GM23338 (cell line): Measurements from ENCODE around the gene ZNF783. TPM values are rescaled to one million over a fixed set of nuclear protein-coding genes. Genes with fewer than 3 reads are reported as not detected.

ENCODE experiments used
- ATAC-seq: fragments of 200-7000 bp; cut with Tn5 transposase; 3 replicates; pipeline ENCODE4 v1.9.1; 2020
- DNase-seq: peaks from one replicate; pipeline ENCODE4 v3.0.0-alpha.2; 2015; ENCODE audit warnings: low spot score
- H2AFZ ChIP-seq: fragments of 200-600 bp; sonication (generic); 2 replicates; pipeline ENCODE4 v1.8.0; 2016; ENCODE audit warnings: antibody characterized with exemption, mild to moderate bottlenecking, moderate library complexity
- H3F3A ChIP-seq: fragments of 200-600 bp; sonication (generic); replicated peaks from 2 replicates; pipeline ENCODE4 v1.8.0; 2017; ENCODE audit warnings: antibody characterized with exemption, mixed run types, low read depth
- H3K27ac ChIP-seq: fragments of 200-600 bp; sonication (generic); 2 replicates; pipeline ENCODE4 v1.6.1; 2016; ENCODE audit warnings: low read depth
- H3K27me3 ChIP-seq: fragments of 200-600 bp; sonication (generic); 2 replicates; pipeline ENCODE4 v1.8.0; 2016; ENCODE audit warnings: mild to moderate bottlenecking, mixed run types, moderate library complexity; ENCODE audit not compliant: insufficient read depth
- H3K36me3 ChIP-seq: fragments of 200-600 bp; sonication (generic); 2 replicates; pipeline ENCODE4 v1.8.0; 2016; ENCODE audit warnings: mild to moderate bottlenecking; ENCODE audit not compliant: insufficient read depth
- H3K4me1 ChIP-seq: fragments of 200-600 bp; sonication (generic); 2 replicates; pipeline ENCODE4 v1.8.0; 2016; ENCODE audit warnings: mild to moderate bottlenecking, moderate library complexity; ENCODE audit not compliant: insufficient read depth
- H3K4me2 ChIP-seq: fragments of 200-600 bp; sonication (generic); 2 replicates; pipeline ENCODE4 v1.7.1; 2017; ENCODE audit warnings: mixed run types
- H3K4me3 ChIP-seq: fragments of 200-600 bp; sonication (generic); 2 replicates; pipeline ENCODE4 v1.6.1; 2016; ENCODE audit warnings: mixed run types
- H3K79me2 ChIP-seq: fragments of 200-600 bp; sonication (generic); replicated peaks from 2 replicates; pipeline ENCODE4 v1.8.0; 2017; ENCODE audit warnings: mild to moderate bottlenecking; ENCODE audit not compliant: insufficient read depth
- H3K9me2 ChIP-seq: fragments of 200-600 bp; sonication (generic); 2 replicates; pipeline ENCODE4 v1.8.0; 2017; ENCODE audit not compliant: insufficient read depth
- H4K20me1 ChIP-seq: fragments of 200-600 bp; sonication (generic); replicated peaks from 2 replicates; pipeline ENCODE4 v1.8.0; 2017; ENCODE audit warnings: mild to moderate bottlenecking; ENCODE audit not compliant: insufficient read depth
- H3K27ac Mint-ChIP-seq: 2 replicates; pipeline ENCODE4 v1.8.0; 2020; ENCODE audit warnings: inconsistent platforms, mild to moderate bottlenecking, moderate library complexity, mixed read lengths
- H3K27me3 Mint-ChIP-seq: 3 replicates; pipeline ENCODE4 v1.8.0; 2022; ENCODE audit warnings: low read depth, mild to moderate bottlenecking, moderate library complexity, mixed read lengths, inconsistent platforms; ENCODE audit not compliant: insufficient read depth, poor library complexity
- H3K36me3 Mint-ChIP-seq: 3 replicates; pipeline ENCODE4 v1.8.0; 2021; ENCODE audit warnings: low read depth, mild to moderate bottlenecking, inconsistent platforms, moderate library complexity, mixed read lengths
- H3K4me1 Mint-ChIP-seq: 3 replicates; pipeline ENCODE4 v1.8.0; 2020; ENCODE audit warnings: mild to moderate bottlenecking, inconsistent platforms, mixed read lengths
- H3K4me3 Mint-ChIP-seq: 3 replicates; pipeline ENCODE4 v1.8.0; 2021; ENCODE audit warnings: moderate library complexity, mild to moderate bottlenecking, inconsistent platforms, mixed read lengths
- H3K9me3 Mint-ChIP-seq: 3 replicates; pipeline ENCODE4 v1.8.0; 2020; ENCODE audit warnings: moderate library complexity, mild to moderate bottlenecking, inconsistent platforms, mixed read lengths
- EZH2phosphoT487 ChIP-seq: fragments of 200-600 bp; sonication (generic); IDR thresholded peaks from one replicate; pipeline ENCODE4 v1.8.1; 2018; ENCODE audit warnings: antibody characterized with exemption; ENCODE audit not compliant: unreplicated experiment
- JUNB ChIP-seq: IDR thresholded peaks from one replicate; pipeline ENCODE4 v1.6.1; 2016; ENCODE audit warnings: antibody characterized with exemption; ENCODE audit not compliant: unreplicated experiment
- POLR2AphosphoS5 ChIP-seq: IDR thresholded peaks from 2 replicates; pipeline ENCODE4 v1.6.1; 2016; ENCODE audit warnings: antibody characterized with exemption, low read depth
- ZNF331 ChIP-seq: fragments of 250-450 bp; sonication (Bioruptor Pico); IDR thresholded peaks from 2 replicates; pipeline ENCODE4 v1.5.0; 2020; ENCODE audit warnings: low read depth, mild to moderate bottlenecking, moderate library complexity
- ZNF462 ChIP-seq: fragments of 250-450 bp; sonication (Bioruptor Pico); IDR thresholded peaks from 2 replicates; pipeline ENCODE4 v1.5.0; 2020; ENCODE audit warnings: mild to moderate bottlenecking, moderate library complexity
- polyA plus RNA-seq: library from polyadenylated mRNA; unstranded; fragments of >200 nt; fragmentation: Nextera tagmentation; extraction: Ambion mirVana; gene quantifications from 2 replicates; pipeline ENCODE4 v1.2.1, GENCODE V29; 2016
- total RNA-seq: library from RNA; depleted of rRNA; stranded (reverse); fragments of >200 nt; shearing (Covaris generic); gene quantifications from 2 replicates; pipeline ENCODE4 v1.2.3, GENCODE V29; 2014
- TF ChIP-seq, protein P1 (sequence below), 2 experiments: fragments of 200-600 bp in 1 of 2; sonication (generic) in 1 of 2; conservative IDR thresholded peaks; 2 replicates each; pipeline versions ENCODE4 v1.5.1 to v1.6.1; 2016 to 2017; ENCODE audit warnings: antibody characterized with exemption in 2 of 2, low read depth in 2 of 2, mild to moderate bottlenecking in 2 of 2, moderate library complexity in 1 of 2

Gene ZNF783
- total and polyA plus RNA-seq, 2 experiments from 2014 or later = 2.1 to 9.0 TPM

GRCh38 chr7:149291036-149291780 is 29.2 kb downstream of the ZNF783 start (continued):
- TF ChIP-seq ZNF462 (CRISPR knock-in tag) (no peak), JUNB (no peak), POLR2AphosphoS5 (no peak), ZNF331 (CRISPR knock-in tag) (no peak)

GRCh38 chr7:149291781-149292461 is 29.9 kb downstream of the ZNF783 start:
- Histone ChIP-seq H3K9me2 (no peaks in the 10 kb centered on the region), H3K4me3 (no peak overlapping the region), H3F3A (no peaks in the 10 kb centered on the region), H3K4me2 (no peak overlapping the region), H3K36me3 (no peaks in the 10 kb centered on the region), H3K27me3 (no peaks in the 10 kb centered on the region), H3K79me2 (no peaks in the 10 kb centered on the region), H2AFZ (no peak overlapping the region), H4K20me1 (no peaks in the 10 kb centered on the region), H3K4me1 (no peaks in the 10 kb centered on the region), H3K27ac (no peak overlapping the region)
- DNase-seq (no peak), ATAC-seq (no peak)
- no peak overlapping the region for H3K4me3 Mint-ChIP-seq
- H3K4me1 Mint-ChIP-seq = peaks cover 14% of the 10 kb centered on the region
- peaks cover 13% of the 10 kb centered on the region for H3K27me3 Mint-ChIP-seq
- no peaks in the 10 kb centered on the region for H3K9me3 Mint-ChIP-seq
- peaks cover 2% of the 10 kb centered on the region; the same call in 2 of the 3 replicates for H3K36me3 Mint-ChIP-seq
- no peak overlapping the region for H3K27ac Mint-ChIP-seq
- TF ChIP-seq JUNB (no peak), EZH2phosphoT487 (no peak)
- TF ChIP-seq, protein P1, sequence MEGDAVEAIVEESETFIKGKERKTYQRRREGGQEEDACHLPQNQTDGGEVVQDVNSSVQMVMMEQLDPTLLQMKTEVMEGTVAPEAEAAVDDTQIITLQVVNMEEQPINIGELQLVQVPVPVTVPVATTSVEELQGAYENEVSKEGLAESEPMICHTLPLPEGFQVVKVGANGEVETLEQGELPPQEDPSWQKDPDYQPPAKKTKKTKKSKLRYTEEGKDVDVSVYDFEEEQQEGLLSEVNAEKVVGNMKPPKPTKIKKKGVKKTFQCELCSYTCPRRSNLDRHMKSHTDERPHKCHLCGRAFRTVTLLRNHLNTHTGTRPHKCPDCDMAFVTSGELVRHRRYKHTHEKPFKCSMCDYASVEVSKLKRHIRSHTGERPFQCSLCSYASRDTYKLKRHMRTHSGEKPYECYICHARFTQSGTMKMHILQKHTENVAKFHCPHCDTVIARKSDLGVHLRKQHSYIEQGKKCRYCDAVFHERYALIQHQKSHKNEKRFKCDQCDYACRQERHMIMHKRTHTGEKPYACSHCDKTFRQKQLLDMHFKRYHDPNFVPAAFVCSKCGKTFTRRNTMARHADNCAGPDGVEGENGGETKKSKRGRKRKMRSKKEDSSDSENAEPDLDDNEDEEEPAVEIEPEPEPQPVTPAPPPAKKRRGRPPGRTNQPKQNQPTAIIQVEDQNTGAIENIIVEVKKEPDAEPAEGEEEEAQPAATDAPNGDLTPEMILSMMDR (conservative IDR thresholded peaks at IDR 0.05; ENCODE audit: low read depth in 2 of 2) = no peak
